NCI-H2029 treated with DMSO at 0.1 percent for 48 hours (cell line): Measurements from ENCODE around the gene RNF222.
A peak's percentile ranks its signal among the peaks of the same experiment; 100 is the strongest.

Experiments
- DNase-seq: peaks from one replicate; lab custom pipeline; 2025; lab: John Stamatoyannopoulos, UW

RNF222 gene

GRCh38 chr17:8397636-8398035, at the start of gene RNF222:
Gene RNF222, minus strand, starts transcription at chr17:8397827. Its CDS starts 4,366 bp downstream, at chr17:8393461.
- DNase-seq = no peak

GRCh38 chr17:8445536-8445935, 47.9 kb upstream of the RNF222 start:
- DNase-seq = no peak

GRCh38 chr17:8444494-8444893, 46.9 kb upstream of the RNF222 start:
- DNase-seq = no peak

DNA sequence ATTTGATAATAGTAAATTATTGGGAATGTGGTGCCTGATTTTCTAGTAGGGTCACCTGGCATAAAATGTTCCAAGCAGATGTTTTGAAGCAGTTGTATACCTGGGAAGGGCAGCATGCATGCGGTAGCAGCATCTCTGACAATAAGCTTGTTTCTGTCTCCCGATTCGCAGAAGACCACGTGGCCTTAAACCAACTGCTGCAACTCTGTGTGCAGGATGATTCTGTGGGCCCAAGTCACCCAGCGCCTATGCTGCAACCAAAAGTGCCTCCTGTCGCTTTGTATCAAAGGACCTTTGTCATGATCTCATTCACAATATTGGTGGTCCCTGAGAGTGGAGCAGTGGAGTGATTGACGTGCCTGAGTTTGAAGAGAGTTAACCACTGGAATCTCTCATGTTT, 46.1 kb upstream of the RNF222 start:
- DNase-seq = no peak

GRCh38 chr17:8442310-8442709, 44.7 kb upstream of the RNF222 start:
- no peak for DNase-seq

- no peak for DNase-seq
Observed at GRCh38 chr17:8441690-8442089, 44.1 kb upstream of the RNF222 start.

- DNase-seq = no peak
Observed at GRCh38 chr17:8439681-8440080, 42.1 kb upstream of the RNF222 start.

DNA sequence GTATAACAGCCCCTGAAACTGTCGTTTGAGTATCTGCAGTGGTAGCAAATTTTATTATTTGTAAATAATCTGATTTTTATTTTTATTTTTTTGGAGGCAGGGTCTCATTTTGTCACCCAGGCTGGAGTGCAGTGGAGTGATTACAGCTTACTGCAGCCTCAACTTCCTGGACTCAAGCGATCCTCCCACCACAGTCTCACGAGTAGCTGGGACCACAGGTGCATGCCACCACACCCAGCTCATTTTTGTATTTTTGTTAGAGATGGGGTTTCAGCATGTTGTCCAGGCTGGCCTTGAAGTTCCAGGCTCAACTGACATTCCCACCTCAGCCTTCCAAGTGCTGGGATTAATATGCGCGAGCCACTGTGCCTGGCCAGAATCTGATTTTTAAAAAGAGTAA, 40.8 kb upstream of the RNF222 start:
- no peak for DNase-seq

DNA sequence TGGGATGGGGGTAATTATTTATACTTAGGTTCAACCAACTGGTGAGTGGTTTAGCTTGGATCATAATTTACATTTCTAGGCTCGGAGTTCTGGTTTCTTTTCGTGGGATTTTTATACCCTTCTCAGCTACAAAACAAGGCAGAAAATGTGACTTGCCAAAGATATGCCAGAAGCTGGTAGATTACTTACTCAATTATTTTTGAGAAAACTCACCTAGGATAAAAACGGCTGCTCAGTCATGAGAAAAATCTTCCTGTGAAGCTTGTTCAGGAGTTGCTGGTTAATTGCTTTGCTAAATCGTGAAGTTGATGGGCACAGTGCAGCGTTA, 39.2 kb upstream of the RNF222 start:
- no peak for DNase-seq

DNA sequence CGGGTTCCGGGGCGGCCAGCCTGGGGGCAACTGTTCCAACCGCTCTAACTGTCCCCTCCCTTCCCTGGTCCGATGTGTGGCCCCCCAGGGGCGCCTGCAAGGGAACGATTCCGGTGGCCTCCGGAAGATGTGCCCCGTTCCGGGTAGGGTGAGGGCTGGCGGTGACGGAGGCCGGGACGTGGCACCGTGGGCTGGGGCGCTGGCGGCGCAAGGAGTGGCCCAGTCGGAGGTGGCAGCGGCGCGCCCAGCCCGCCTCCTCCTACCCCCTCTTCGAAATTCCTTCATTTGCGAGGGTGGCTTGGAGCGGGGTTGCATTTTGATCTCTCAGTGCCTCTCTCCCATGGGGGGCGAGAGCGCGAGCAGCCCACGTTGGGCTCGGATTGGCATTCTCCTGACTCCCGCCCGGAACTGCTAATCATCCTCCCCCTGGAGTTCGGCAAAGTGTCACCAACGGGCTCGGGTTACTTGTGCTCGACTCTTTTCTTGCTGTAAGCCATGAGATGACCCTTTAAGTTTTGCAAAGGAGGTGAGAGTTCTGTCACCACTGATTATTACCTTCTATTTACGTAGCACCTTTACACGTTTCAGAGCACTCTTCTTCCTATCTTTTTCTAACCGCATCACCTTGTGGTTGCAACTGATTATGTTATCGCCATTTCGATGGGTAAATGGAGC, 38.7 kb upstream of the RNF222 start:
- DNase-seq = no peak

DNA sequence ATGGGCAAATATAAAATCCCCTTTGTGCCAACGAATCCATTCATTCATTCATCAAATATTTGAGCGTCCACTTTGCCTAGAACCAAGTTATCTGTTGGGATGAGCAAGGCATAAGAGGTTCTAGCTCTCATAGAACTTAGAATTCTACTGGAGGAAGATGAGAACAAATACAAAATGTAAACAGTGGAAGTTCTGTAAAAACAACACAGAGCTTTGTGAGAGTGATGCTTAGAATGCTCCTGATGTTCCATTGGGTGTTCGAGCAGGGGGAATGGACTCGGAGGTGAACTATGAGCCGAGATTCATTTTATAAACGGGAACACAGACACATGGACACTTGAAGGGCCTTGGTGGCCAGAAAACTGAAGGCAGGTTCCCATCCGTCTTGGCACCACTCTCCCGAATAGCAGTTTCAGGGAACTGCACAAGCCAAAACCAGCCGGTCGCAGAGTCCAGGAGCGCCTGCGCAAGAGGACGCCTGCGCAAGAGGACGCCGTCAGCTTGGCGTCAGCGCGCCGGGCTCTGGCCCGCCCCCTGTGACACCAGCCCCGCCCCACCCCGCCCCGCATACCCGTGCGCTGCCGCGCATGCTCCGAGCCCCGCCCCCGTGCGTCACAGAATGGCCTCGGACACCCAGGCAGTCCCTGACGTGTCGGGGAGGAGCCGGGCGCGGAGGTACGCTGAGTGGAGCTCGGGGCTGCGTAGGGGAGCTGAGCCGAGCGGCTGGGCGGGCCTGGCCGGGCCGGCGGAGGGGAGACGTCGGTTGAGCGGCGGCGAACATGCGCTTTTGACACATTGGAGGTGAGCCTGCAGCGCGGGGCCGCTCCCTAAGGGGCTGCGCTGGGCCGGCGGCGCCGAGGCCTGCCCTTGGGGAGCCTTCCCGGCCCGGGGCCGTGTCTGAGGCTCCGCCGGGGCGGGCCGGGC, 37.9 kb upstream of the RNF222 start, which contains the start of gene NDEL1:
Gene NDEL1 (plus strand): TSS at position 640 of the 924 bp plus-strand sequence. CDS start 8,388 bp downstream, outside the sequence.
- DNase-seq = peak; percentile 62

GRCh38 chr17:8430966-8431365, 33.3 kb upstream of the RNF222 start:
- DNase-seq = no peak

DNA sequence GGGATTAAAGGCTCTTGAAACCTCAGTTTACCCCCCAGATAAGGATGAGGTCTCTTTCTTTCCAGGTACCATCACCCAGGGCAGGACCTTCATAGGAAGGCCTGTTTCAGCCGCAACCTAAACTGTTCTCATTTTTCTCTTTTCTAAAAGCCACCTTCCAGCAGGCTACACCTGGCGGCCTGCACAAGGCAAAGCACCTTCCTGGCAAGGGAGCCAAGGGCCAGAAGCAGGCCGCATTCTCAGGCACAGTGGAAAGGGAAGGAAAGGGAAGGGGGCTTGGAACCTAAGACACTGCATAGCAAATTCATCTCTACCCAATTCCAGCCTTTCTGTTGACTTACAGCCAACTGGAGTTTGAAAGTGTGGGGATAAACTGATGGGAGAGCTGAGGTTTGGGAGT, 29.2 kb upstream of the RNF222 start:
- DNase-seq = no peak

DNA sequence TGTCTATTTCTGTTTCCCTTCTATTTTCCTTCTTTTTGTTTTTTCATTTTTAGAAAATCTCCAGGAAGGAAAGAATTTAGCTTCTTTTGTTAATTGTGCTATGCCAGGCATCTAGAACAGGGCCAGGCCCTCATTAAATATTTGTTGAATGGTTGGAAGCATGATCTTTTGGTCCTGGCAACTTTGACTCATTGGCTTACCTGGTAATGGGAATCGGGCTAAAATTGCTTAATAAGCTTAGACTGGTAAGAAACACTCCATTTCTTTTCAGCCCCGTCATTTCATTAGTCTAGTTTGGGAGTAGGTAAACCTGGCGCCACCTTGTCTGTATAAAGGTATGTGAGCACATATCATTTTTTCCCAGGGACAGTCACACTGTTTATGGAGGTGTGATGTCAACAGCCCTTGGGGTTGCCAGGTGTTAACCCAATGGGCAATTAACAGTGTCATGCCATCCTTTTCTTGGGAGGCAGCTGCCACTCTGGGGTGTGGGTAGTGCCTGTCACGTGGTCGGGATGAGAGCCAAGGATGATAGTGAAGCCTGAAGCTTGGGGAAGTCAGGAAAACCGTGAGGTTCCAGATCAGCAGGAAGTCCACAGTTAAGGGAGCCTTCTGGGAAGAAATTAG, 28.6 kb upstream of the RNF222 start:
- DNase-seq = no peak

GRCh38 chr17:8421571-8421970, 23.9 kb upstream of the RNF222 start:
- no peak for DNase-seq

- no peak for DNase-seq
Observed at GRCh38 chr17:8420041-8420934, 22.7 kb upstream of the RNF222 start.

DNA sequence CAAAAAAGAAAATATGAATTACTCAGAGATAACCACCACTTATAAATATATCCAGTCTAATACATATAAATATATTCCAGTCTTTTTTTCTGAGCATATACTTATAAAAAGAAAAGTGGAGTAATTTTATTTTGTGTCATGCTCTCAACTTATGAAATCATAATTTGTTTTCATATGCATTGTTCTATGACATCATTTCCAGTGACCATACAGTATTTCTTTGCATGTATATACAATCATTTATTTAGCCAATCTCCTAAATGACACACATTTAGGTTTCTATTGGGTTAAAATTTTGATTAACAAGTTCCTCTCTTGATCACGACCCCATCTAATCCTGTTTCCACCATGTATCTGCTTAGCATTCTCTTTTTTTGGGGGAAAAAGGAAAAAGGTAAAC, 21.7 kb upstream of the RNF222 start:
- no peak for DNase-seq

DNA sequence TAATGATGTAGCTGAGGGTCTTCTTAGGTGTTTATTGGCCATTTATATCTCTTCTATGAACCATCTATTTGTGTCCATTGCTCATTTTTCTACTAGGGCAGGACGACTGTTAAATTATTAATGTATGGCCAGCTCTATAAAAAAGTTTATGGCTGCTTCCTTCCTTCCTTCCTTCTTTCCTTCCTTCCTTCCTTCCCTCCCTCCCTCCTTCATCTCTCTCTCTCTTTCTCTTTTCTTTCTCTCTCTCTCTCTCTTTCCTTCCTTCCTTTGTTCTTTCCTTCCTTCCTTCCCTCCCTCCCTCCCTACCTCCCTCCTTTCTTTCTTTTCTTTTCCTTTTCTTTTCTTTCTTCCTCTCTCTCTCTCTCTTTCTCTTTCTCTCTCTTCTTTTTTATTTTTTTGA, 20.8 kb upstream of the RNF222 start:
- DNase-seq = no peak

DNA sequence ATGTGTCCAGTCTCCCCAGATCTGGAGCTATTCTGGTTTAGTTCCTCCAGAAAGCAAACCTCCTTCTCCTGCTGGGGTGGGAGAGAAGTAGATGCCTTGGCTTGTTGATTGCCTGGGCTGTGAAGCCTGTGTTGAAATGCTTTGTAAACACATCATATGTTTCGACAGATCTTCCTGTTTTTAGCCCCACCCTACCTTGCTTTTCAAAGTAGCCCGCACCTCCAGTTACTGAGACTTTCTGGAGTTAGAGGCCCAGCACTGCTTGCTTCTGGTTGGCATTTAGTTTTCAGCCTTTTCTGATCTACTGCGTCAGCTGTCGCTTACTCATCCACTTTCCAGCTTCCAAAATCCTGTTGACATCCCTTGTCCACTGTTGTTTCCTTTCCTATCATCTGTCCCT, 20.2 kb upstream of the RNF222 start:
- DNase-seq = no peak

DNA sequence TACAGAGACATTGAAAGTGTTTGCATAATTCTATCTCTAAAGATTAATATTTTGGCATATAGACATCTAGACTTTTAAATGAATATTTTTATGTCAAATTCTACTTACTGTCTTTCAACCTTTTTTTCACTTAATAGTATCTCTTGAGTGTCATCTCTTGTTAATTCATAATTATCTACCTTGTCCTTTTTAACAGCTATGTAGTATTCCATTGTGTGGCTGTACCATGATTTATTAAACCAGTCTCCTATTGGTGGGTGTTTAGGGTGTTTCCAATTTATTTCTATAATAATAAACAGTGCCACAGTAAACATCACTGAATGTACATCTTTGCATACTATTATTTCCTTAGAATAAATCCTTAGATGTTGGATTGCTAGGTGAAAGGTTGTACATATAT, 16.3 kb upstream of the RNF222 start:
- no peak for DNase-seq

GRCh38 chr17:8413328-8413727, 15.7 kb upstream of the RNF222 start:
- DNase-seq = no peak

DNA sequence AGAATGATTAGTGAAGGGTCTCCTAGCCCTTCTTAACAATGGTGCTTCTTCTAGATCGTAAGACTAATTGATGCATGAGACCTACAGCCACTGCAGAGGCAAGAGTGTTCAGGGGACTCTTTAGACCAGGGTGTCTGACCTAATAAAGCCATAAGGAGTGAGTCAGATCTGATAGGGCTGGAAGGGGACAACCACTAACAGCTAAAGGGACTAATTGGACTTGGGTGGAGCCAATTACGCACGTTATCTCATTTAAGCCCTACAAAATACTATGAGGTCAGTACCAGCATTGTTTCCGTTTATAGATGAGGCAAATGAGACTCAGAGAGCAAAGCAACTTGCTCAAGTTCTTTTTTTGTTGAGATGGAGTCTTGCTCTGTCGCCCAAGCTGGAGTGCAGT, 14.5 kb upstream of the RNF222 start:
- DNase-seq = no peak
